K562 (cell line): ENCODE data around the gene OXT. TPM values are rescaled to one million over a fixed set of nuclear protein-coding genes. Genes with fewer than 3 reads are reported as not detected.
A peak's percentile ranks its signal among the peaks of the same experiment; 100 is the strongest.

Source experiments
- GABPB1 ChIP-seq: sonication (generic); formaldehyde crosslinking; IDR thresholded peaks from 2 replicates; pipeline ENCODE4 v1.8.0; 2022; ENCODE audit warnings: mild to moderate bottlenecking, missing genetic modification reagents
- HDAC3 ChIP-seq: fragments of 450-650 bp; IDR thresholded peaks from 2 replicates; pipeline ENCODE4 v1.6.1; 2018; ENCODE audit warnings: borderline replicate concordance, mild to moderate bottlenecking, moderate library complexity; ENCODE audit not compliant: partially characterized antibody
- KLF13 ChIP-seq: fragments of 450-650 bp; IDR thresholded peaks from 2 replicates; pipeline ENCODE4 v1.6.1; 2016; ENCODE audit warnings: missing genetic modification characterization, low read depth, mild to moderate bottlenecking, missing compliant biosample characterization, moderate library complexity, borderline replicate concordance
- MBD2 ChIP-seq: sonication (generic); IDR thresholded peaks from 2 replicates; pipeline ENCODE4 v1.6.1; 2016; ENCODE audit warnings: low read depth, borderline replicate concordance
- NR2C2 ChIP-seq, 2 experiments: fragments of 200-800 bp in 1 of 2; sonication (Bioruptor generic) in 1 of 2; sonication (generic) in 1 of 2; formaldehyde crosslinking in 1 of 2; IDR thresholded peaks; 2 replicates each; pipeline versions ENCODE4 v1.6.1 to v1.8.0; 2016 to 2022; ENCODE audit warnings: mild to moderate bottlenecking in 1 of 2, missing compliant biosample characterization in 1 of 2, missing genetic modification characterization in 1 of 2, missing genetic modification reagents in 1 of 2
- USF1 ChIP-seq: sonication (generic); formaldehyde crosslinking; IDR thresholded peaks from 2 replicates; pipeline ENCODE4 v1.9.0; 2022; ENCODE audit warnings: mild to moderate bottlenecking, missing genetic modification reagents
- XRCC5 ChIP-seq: fragments of 200-400 bp; formaldehyde crosslinking; IDR thresholded peaks from 2 replicates; pipeline ENCODE4 v1.6.1; 2017; ENCODE audit warnings: low read depth, mild to moderate bottlenecking, low read length
- ZFP36 ChIP-seq: fragments of 150-350 bp; IDR thresholded peaks from 2 replicates; pipeline ENCODE4 v1.6.1; 2018; ENCODE audit warnings: low read length, low read depth; ENCODE audit not compliant: partially characterized antibody
- ZNF398 ChIP-seq: fragments of 250-450 bp; sonication (Bioruptor Pico); IDR thresholded peaks from 2 replicates; pipeline ENCODE4 v1.8.0; 2021; ENCODE audit warnings: moderate library complexity, mild to moderate bottlenecking, inconsistent platforms
- polyA plus RNA-seq, 8 experiments: library from polyadenylated mRNA; depleted of rRNA in 4 of 8; stranded (reverse) in 5 of 8; unstranded in 3 of 8; fragments of >200 nt; fragmentation: Nextera tagmentation in 2 of 8; fragmentation: Illumina TruSeq in 1 of 8; extraction: Ambion mirVana in 2 of 8; extraction: Trizol in 1 of 8; gene quantifications; 2 replicates each; pipeline versions ENCODE4 v1.2.1 to v1.2.3, GENCODE V29; 2011 to 2014; ENCODE audit warnings: inconsistent platforms in 1 of 8, missing spikeins in 1 of 8
- total RNA-seq, 7 experiments: library from RNA; depleted of rRNA in 6 of 7; stranded (reverse); fragments of >200 nt in 6 of 7; fragmentation: Illumina TruSeq in 2 of 7; extraction: Trizol in 2 of 7; gene quantifications; 2 replicates each; pipeline versions ENCODE4 v1.2.1 to v1.2.3, GENCODE V29; 2011 to 2021; ENCODE audit warnings: low replicate concordance in 1 of 7
- TF ChIP-seq, protein P1 (sequence below), 2 experiments: fragments of 450-650 bp in 1 of 2; IDR thresholded peaks; 2 replicates each; pipeline ENCODE4 v1.6.1; 2011 to 2017; ENCODE audit warnings: low read depth in 2 of 2, antibody characterized with exemption in 1 of 2, borderline replicate concordance in 1 of 2, low read length in 1 of 2, mild to moderate bottlenecking in 1 of 2, mixed read lengths in 1 of 2; ENCODE audit not compliant: control insufficient read depth in 1 of 2
- TF ChIP-seq, protein P2 (sequence below): sonication (generic); IDR thresholded peaks from 2 replicates; pipeline ENCODE4 v1.6.1; 2016
- TF ChIP-seq, protein P3 (sequence below): sonication (generic); formaldehyde crosslinking; IDR thresholded peaks from 2 replicates; pipeline ENCODE4 v1.8.1; 2023; ENCODE audit warnings: missing genetic modification reagents, mild to moderate bottlenecking, borderline replicate concordance

Gene OXT
- total and polyA plus RNA-seq, 9 of the 15 experiments (the other 6 are each of a cell fraction or from before 2014, with no cell fraction given) = not detected

GRCh38 chr20:3045816-3046676, 25.4 kb upstream of the OXT start, which contains the start of gene MRPS26 (continued):
- TF ChIP-seq, protein P1, sequence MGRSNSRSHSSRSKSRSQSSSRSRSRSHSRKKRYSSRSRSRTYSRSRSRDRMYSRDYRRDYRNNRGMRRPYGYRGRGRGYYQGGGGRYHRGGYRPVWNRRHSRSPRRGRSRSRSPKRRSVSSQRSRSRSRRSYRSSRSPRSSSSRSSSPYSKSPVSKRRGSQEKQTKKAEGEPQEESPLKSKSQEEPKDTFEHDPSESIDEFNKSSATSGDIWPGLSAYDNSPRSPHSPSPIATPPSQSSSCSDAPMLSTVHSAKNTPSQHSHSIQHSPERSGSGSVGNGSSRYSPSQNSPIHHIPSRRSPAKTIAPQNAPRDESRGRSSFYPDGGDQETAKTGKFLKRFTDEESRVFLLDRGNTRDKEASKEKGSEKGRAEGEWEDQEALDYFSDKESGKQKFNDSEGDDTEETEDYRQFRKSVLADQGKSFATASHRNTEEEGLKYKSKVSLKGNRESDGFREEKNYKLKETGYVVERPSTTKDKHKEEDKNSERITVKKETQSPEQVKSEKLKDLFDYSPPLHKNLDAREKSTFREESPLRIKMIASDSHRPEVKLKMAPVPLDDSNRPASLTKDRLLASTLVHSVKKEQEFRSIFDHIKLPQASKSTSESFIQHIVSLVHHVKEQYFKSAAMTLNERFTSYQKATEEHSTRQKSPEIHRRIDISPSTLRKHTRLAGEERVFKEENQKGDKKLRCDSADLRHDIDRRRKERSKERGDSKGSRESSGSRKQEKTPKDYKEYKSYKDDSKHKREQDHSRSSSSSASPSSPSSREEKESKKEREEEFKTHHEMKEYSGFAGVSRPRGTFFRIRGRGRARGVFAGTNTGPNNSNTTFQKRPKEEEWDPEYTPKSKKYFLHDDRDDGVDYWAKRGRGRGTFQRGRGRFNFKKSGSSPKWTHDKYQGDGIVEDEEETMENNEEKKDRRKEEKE (IDR thresholded peaks at IDR 0.05; ENCODE audit: borderline replicate concordance in 1 of 2, control insufficient read depth in 1 of 2, low read depth in 2 of 2, low read length in 1 of 2) = no peak
- peak; percentile 45; the same call in 1 of the 2 replicates for TF ChIP-seq USF1
- TF ChIP-seq GABPB1 (CRISPR knock-in tag) = peak; percentile 95
- TF ChIP-seq XRCC5 = 0 out of 2 replicates have a peak, but pooled peaks have one; percentile 40
- TF ChIP-seq KLF13 (tag) = no peak
- TF ChIP-seq, protein P2, sequence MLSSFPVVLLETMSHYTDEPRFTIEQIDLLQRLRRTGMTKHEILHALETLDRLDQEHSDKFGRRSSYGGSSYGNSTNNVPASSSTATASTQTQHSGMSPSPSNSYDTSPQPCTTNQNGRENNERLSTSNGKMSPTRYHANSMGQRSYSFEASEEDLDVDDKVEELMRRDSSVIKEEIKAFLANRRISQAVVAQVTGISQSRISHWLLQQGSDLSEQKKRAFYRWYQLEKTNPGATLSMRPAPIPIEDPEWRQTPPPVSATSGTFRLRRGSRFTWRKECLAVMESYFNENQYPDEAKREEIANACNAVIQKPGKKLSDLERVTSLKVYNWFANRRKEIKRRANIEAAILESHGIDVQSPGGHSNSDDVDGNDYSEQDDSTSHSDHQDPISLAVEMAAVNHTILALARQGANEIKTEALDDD = no peak
- no peak for TF ChIP-seq ZFP36
- TF ChIP-seq MBD2 = no peak; the same call in 1 of the 2 replicates
- no peak for TF ChIP-seq ZNF398 (CRISPR knock-in tag)
- no peak for TF ChIP-seq HDAC3
- TF ChIP-seq, protein P3, sequence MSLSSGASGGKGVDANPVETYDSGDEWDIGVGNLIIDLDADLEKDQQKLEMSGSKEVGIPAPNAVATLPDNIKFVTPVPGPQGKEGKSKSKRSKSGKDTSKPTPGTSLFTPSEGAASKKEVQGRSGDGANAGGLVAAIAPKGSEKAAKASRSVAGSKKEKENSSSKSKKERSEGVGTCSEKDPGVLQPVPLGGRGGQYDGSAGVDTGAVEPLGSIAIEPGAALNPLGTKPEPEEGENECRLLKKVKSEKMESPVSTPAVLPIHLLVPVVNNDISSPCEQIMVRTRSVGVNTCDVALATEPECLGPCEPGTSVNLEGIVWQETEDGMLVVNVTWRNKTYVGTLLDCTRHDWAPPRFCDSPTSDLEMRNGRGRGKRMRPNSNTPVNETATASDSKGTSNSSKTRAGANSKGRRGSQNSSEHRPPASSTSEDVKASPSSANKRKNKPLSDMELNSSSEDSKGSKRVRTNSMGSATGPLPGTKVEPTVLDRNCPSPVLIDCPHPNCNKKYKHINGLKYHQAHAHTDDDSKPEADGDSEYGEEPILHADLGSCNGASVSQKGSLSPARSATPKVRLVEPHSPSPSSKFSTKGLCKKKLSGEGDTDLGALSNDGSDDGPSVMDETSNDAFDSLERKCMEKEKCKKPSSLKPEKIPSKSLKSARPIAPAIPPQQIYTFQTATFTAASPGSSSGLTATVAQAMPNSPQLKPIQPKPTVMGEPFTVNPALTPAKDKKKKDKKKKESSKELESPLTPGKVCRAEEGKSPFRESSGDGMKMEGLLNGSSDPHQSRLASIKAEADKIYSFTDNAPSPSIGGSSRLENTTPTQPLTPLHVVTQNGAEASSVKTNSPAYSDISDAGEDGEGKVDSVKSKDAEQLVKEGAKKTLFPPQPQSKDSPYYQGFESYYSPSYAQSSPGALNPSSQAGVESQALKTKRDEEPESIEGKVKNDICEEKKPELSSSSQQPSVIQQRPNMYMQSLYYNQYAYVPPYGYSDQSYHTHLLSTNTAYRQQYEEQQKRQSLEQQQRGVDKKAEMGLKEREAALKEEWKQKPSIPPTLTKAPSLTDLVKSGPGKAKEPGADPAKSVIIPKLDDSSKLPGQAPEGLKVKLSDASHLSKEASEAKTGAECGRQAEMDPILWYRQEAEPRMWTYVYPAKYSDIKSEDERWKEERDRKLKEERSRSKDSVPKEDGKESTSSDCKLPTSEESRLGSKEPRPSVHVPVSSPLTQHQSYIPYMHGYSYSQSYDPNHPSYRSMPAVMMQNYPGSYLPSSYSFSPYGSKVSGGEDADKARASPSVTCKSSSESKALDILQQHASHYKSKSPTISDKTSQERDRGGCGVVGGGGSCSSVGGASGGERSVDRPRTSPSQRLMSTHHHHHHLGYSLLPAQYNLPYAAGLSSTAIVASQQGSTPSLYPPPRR = peak; percentile 25; the same call in 1 of the 2 replicates
- peak; percentile 91 for TF ChIP-seq NR2C2 (CRISPR knock-in tag; IDR thresholded peaks at IDR 0.05)
- peak; percentile 98 for TF ChIP-seq NR2C2 (tag; IDR thresholded peaks at IDR 0.05)
